OCI-LY1 (cell line): ENCODE results near the gene ARHGEF4.

Experiments used
- H2AFZ ChIP-seq: fragments of 200-600 bp; sonication (generic), shearing (Covaris generic); 2 replicates; pipeline ENCODE4 v1.6.0; 2014; ENCODE audit warnings: antibody characterized with exemption, mild to moderate bottlenecking, low read length
- H3F3A ChIP-seq: fragments of 200-600 bp; sonication (generic), shearing (Covaris generic); 2 replicates; pipeline ENCODE4 v1.6.0; 2014; ENCODE audit warnings: mild to moderate bottlenecking, antibody characterized with exemption, low read length, moderate library complexity; ENCODE audit not compliant: insufficient read depth
- H3K27ac ChIP-seq: fragments of 200-600 bp; sonication (generic); 2 replicates; pipeline ENCODE4 v1.5.1; 2014; ENCODE audit warnings: low read length, mixed run types, mild to moderate bottlenecking, low read depth; ENCODE audit not compliant: poor library complexity, severe bottlenecking
- H3K27me3 ChIP-seq: fragments of 200-600 bp; sonication (generic); 2 replicates; pipeline ENCODE4 v1.6.0; 2014; ENCODE audit warnings: antibody characterized with exemption, mild to moderate bottlenecking, low read length, moderate library complexity; ENCODE audit not compliant: insufficient read depth
- H3K36me3 ChIP-seq: fragments of 200-600 bp; sonication (generic); 2 replicates; pipeline ENCODE4 v1.6.1; 2014; ENCODE audit warnings: mild to moderate bottlenecking, antibody characterized with exemption, low read length, moderate library complexity, mixed read lengths; ENCODE audit not compliant: insufficient read depth
- H3K4me1 ChIP-seq: fragments of 200-600 bp; sonication (generic); 2 replicates; pipeline ENCODE4 v1.5.1; 2014; ENCODE audit warnings: mild to moderate bottlenecking, low read length, moderate library complexity; ENCODE audit not compliant: insufficient read depth, severe bottlenecking
- H3K4me2 ChIP-seq: fragments of 200-600 bp; sonication (generic), shearing (Covaris generic); 2 replicates; pipeline ENCODE4 v1.6.1; 2014; ENCODE audit warnings: low read length
- H3K4me3 ChIP-seq: fragments of 200-600 bp; sonication (generic); 2 replicates; pipeline ENCODE4 v1.5.1; 2014; ENCODE audit warnings: low read length, low read depth, mild to moderate bottlenecking, mixed read lengths; ENCODE audit not compliant: poor library complexity, severe bottlenecking
- H3K79me2 ChIP-seq: fragments of 200-600 bp; shearing (Covaris generic); 2 replicates; pipeline ENCODE4 v1.6.1; 2016; ENCODE audit warnings: mixed run types, low read length, mixed read lengths; ENCODE audit not compliant: insufficient read depth
- H3K9ac ChIP-seq: fragments of 200-600 bp; sonication (generic), shearing (Covaris generic); 2 replicates; pipeline ENCODE4 v1.6.1; 2014; ENCODE audit warnings: mild to moderate bottlenecking, low read length, mixed read lengths
- H3K9me2 ChIP-seq: fragments of 200-600 bp; sonication (generic), shearing (Covaris generic); 2 replicates; pipeline ENCODE4 v1.6.1; 2014; ENCODE audit warnings: low read depth, mild to moderate bottlenecking, low read length, mixed read lengths
- H3K9me3 ChIP-seq: fragments of 200-600 bp; shearing (Covaris generic); 2 replicates; pipeline ENCODE4 v1.6.1; 2014; ENCODE audit warnings: low read length, mixed read lengths
- H4K20me1 ChIP-seq: fragments of 200-600 bp; sonication (generic), shearing (Covaris generic); 2 replicates; pipeline ENCODE4 v1.6.0; 2016; ENCODE audit warnings: mild to moderate bottlenecking, low read length; ENCODE audit not compliant: insufficient read depth
- CTCF ChIP-seq: fragments of 200-600 bp; sonication (generic), shearing (Covaris generic); IDR thresholded peaks from 2 replicates; pipeline ENCODE4 v1.5.1; 2017; ENCODE audit warnings: mild to moderate bottlenecking, antibody characterized with exemption, low read length, moderate library complexity, mixed read lengths
- EZH2 ChIP-seq: fragments of 200-600 bp; sonication (generic), shearing (Covaris generic); IDR thresholded peaks from 2 replicates; pipeline ENCODE4 v1.8.0; 2017; ENCODE audit warnings: borderline replicate concordance, mixed run types, mild to moderate bottlenecking, antibody characterized with exemption, low read length, moderate library complexity, mixed read lengths

ARHGEF4 gene

GRCh38 chr2:131039101-131039440, 202.4 kb downstream of the ARHGEF4 start:
- Histone ChIP-seq H3K36me3 (no peaks in the 10 kb centered on the region), H3K79me2 (no peaks in the 10 kb centered on the region), H3K27me3 (no peaks in the 10 kb centered on the region), H3K27ac (no peak overlapping the region), H3F3A (no peaks in the 10 kb centered on the region), H3K9me2 (no peaks in the 10 kb centered on the region), H4K20me1 (no peaks in the 10 kb centered on the region), H3K4me3 (no peak overlapping the region), H3K9me3 (no peaks in the 10 kb centered on the region), H3K4me1 (no peaks in the 10 kb centered on the region), H3K9ac (no peak overlapping the region), H3K4me2 (no peak overlapping the region), H2AFZ (no peak overlapping the region)
- TF ChIP-seq CTCF = no peak

- H4K20me1 ChIP-seq = no peaks in the 10 kb centered on the region
Observed at GRCh38 chr2:131039535-131039907, 202.8 kb downstream of the ARHGEF4 start.

GRCh38 chr2:131039908-131040660, 203.4 kb downstream of the ARHGEF4 start:
- Histone ChIP-seq H4K20me1 (no peaks in the 10 kb centered on the region), H3K79me2 (no peaks in the 10 kb centered on the region), H3K4me2 (no peak overlapping the region), H3K9me2 (no peaks in the 10 kb centered on the region), H3K9ac (no peak overlapping the region), H3K4me3 (no peak overlapping the region), H3K9me3 (no peaks in the 10 kb centered on the region), H3K36me3 (no peaks in the 10 kb centered on the region), H3K27me3 (no peaks in the 10 kb centered on the region), H3K27ac (no peak overlapping the region), H3F3A (no peaks in the 10 kb centered on the region), H2AFZ (no peak overlapping the region), H3K4me1 (no peaks in the 10 kb centered on the region)
- TF ChIP-seq EZH2 (no peak), CTCF (no peak)

More at GRCh38 chr2:131039535-131039907, 202.8 kb downstream of the ARHGEF4 start:
- H3K79me2 ChIP-seq = no peaks in the 10 kb centered on the region
- H3K4me1 ChIP-seq = no peaks in the 10 kb centered on the region
- no peak overlapping the region for H3K27ac ChIP-seq
- H3K27me3 ChIP-seq = no peaks in the 10 kb centered on the region
- no peak overlapping the region for H3K4me2 ChIP-seq
- H3K4me3 ChIP-seq = no peak overlapping the region
- no peak overlapping the region for H2AFZ ChIP-seq
- no peak for TF ChIP-seq CTCF
- TF ChIP-seq EZH2 = no peak
- H3F3A ChIP-seq = no peaks in the 10 kb centered on the region
- H3K9ac ChIP-seq = no peak overlapping the region
- H3K9me3 ChIP-seq = no peaks in the 10 kb centered on the region
- H3K36me3 ChIP-seq = no peaks in the 10 kb centered on the region
- no peaks in the 10 kb centered on the region for H3K9me2 ChIP-seq
